Measurements from ENCODE around the gene LY6G6C. TPM values are rescaled to one million over a fixed set of nuclear protein-coding genes. Genes with fewer than 3 reads are reported as not detected.

The LY6G6C gene
- polyA plus RNA-seq, 3 donors, result 0.27 TPM; not detected in 2

- peaks cover 0 to 2% (median 0%) of the 10 kb centered on the region in 7 donors for H3K9me3 Mint-ChIP-seq
- no peak overlapping the region for H3K4me3 ChIP-seq (replicated peaks in 1 of 3; ENCODE audit: low read depth in 2 of 3, low read length in 3 of 3)
- H3K9ac ChIP-seq (ENCODE audit: insufficient read depth, low read length, poor library complexity, severe bottlenecking), result no peak overlapping the region
- peaks cover 71 to 73% of the 10 kb centered on the region in 2 donors for H3K36me3 Mint-ChIP-seq
- peaks cover 5 to 13% (median 8%) of the 10 kb centered on the region in 3 donors for H3K27me3 Mint-ChIP-seq (ENCODE audit: low read depth in 3 of 3)
- H3K27ac Mint-ChIP-seq, result peak overlapping the region in 3 of 7 donors; percentile 11 to 54 (median 12)
- H3K4me2 ChIP-seq (replicated peaks; ENCODE audit: extremely low read depth, low read length, poor library complexity, severe bottlenecking), result no peak overlapping the region
- no peaks in the 10 kb centered on the region for H3K9me3 ChIP-seq (replicated peaks in 1 of 2; ENCODE audit: control insufficient read depth in 1 of 2, insufficient read depth in 1 of 2, low read length in 2 of 2)
- WGBS (ENCODE audit: insufficient coverage), result 94% methylated on average over 3 of the region's 5 CpGs
- no peak for DNase-seq
- no peak overlapping the region for H2AFZ ChIP-seq (ENCODE audit: insufficient read depth, low read depth, low read length, poor library complexity, severe bottlenecking)
- peaks cover 58 to 74% of the 10 kb centered on the region in 2 donors for H3K36me3 ChIP-seq (replicated peaks in 1 of 2; ENCODE audit: control insufficient read depth in 1 of 2, insufficient read depth in 2 of 2, low read length in 2 of 2)
- peaks cover 0 to 4% of the 10 kb centered on the region in 2 donors for H3K27me3 ChIP-seq (ENCODE audit: control insufficient read depth in 2 of 2, insufficient read depth in 2 of 2, low read length in 2 of 2)
- no peak for TF ChIP-seq CTCF (IDR thresholded peaks at IDR 0.05)
- no peaks in the 10 kb centered on the region for H3K79me2 ChIP-seq (ENCODE audit: insufficient read depth, low read length)
- peaks cover 22 to 23% of the 10 kb centered on the region in 2 donors for H3K4me1 ChIP-seq (ENCODE audit: control insufficient read depth in 1 of 2, insufficient read depth in 2 of 2, low read length in 2 of 2)
- H3K4me1 Mint-ChIP-seq, result peaks cover 29% of the 10 kb centered on the region
- no peak overlapping the region for H3K4me3 Mint-ChIP-seq
- peaks cover 13% of the 10 kb centered on the region for H4K20me1 ChIP-seq (ENCODE audit: insufficient read depth, low read length)
- intact Hi-C loops (cut with micrococcal nuclease), result no loop called here
- no peak overlapping the region for H3K27ac ChIP-seq (ENCODE audit: low read depth in 1 of 2, low read length in 2 of 2)
Observed at GRCh38 chr6:31686483-31686882, 35.1 kb downstream of the LY6G6C start.

- WGBS (ENCODE audit: insufficient coverage), result 93% methylated on average over 7 of the region's 13 CpGs
- Mint-ChIP-seq H3K9me3 (peaks cover 0 to 4% (median 0%) of the 10 kb centered on the region in 7 donors), H3K4me3 (peak overlapping the region in 1 of 2 donors; percentile 70), H3K27ac (peak overlapping the region in 3 of 7 donors; percentile 37 to 70 (median 68)), H3K4me1 (peaks cover 29% of the 10 kb centered on the region), H3K27me3 (ENCODE audit: low read depth in 3 of 3) (peaks cover 10 to 15% (median 10%) of the 10 kb centered on the region in 3 donors), H3K36me3 (peaks cover 42 to 45% of the 10 kb centered on the region in 2 donors)
- Histone ChIP-seq H3K27me3 (ENCODE audit: control insufficient read depth in 2 of 2, insufficient read depth in 2 of 2, low read length in 2 of 2) (peaks cover 0 to 4% of the 10 kb centered on the region in 2 donors), H3K79me2 (ENCODE audit: insufficient read depth, low read length) (no peaks in the 10 kb centered on the region), H3K4me1 (ENCODE audit: control insufficient read depth in 1 of 2, insufficient read depth in 2 of 2, low read length in 2 of 2) (peaks cover 26 to 28% of the 10 kb centered on the region in 2 donors), H2AFZ (ENCODE audit: insufficient read depth, low read depth, low read length, poor library complexity, severe bottlenecking) (no peak overlapping the region), H3K4me2 (replicated peaks; ENCODE audit: extremely low read depth, low read length, poor library complexity, severe bottlenecking) (peak overlapping the region; percentile 53), H3K27ac (ENCODE audit: low read depth in 1 of 2, low read length in 2 of 2) (no peak overlapping the region), H4K20me1 (ENCODE audit: insufficient read depth, low read length) (no peaks in the 10 kb centered on the region), H3K4me3 (replicated peaks in 1 of 3; ENCODE audit: low read depth in 2 of 3, low read length in 3 of 3) (peak overlapping the region in 1 of 3 experiments; percentile 50), H3K36me3 (replicated peaks in 1 of 2; ENCODE audit: control insufficient read depth in 1 of 2, insufficient read depth in 2 of 2, low read length in 2 of 2) (peaks cover 29 to 46% of the 10 kb centered on the region in 2 donors), H3K9me3 (replicated peaks in 1 of 2; ENCODE audit: control insufficient read depth in 1 of 2, insufficient read depth in 1 of 2, low read length in 2 of 2) (no peaks in the 10 kb centered on the region), H3K9ac (ENCODE audit: insufficient read depth, low read length, poor library complexity, severe bottlenecking) (no peak overlapping the region)
- DNase-seq, result no peak
- intact Hi-C loops (cut with micrococcal nuclease), result loop anchor here (5.0 kb wide), 2 partner anchors 149 to 184 kb away; no protein-coding TSS in a partner anchor
- no peak for TF ChIP-seq CTCF (IDR thresholded peaks at IDR 0.05)
Observed at GRCh38 chr6:31683591-31683990, 38.0 kb downstream of the LY6G6C start.

Measured in CD14-positive monocyte (primary cell).